Liver (tissue), 3 donors: ENCODE data around the gene LYPLAL1.

Source experiments
- FOXA1 ChIP-seq: IDR thresholded peaks from 2 replicates; pipeline ENCODE4 v1.6.1; 2016; ENCODE audit warnings: antibody characterized with exemption
- GABPA ChIP-seq, 2 donors: IDR thresholded peaks in 1 of 2; conservative IDR thresholded peaks in 1 of 2; 2 replicates each; pipeline ENCODE4 v1.6.1; 2016; ENCODE audit warnings: antibody characterized with exemption in 2 of 2, mild to moderate bottlenecking in 1 of 2, moderate library complexity in 1 of 2
- JUND ChIP-seq, 2 donors: IDR thresholded peaks; 2 replicates each; pipeline ENCODE4 v1.6.1; 2016; ENCODE audit warnings: antibody characterized with exemption in 2 of 2
- MAX ChIP-seq: IDR thresholded peaks from 2 replicates; pipeline ENCODE4 v1.6.1; 2016; ENCODE audit warnings: antibody characterized with exemption
- NR2F2 ChIP-seq: IDR thresholded peaks from 2 replicates; pipeline ENCODE4 v1.6.1; 2016; ENCODE audit warnings: antibody characterized with exemption
- TAF1 ChIP-seq: conservative IDR thresholded peaks from 2 replicates; pipeline ENCODE4 v1.6.1; 2016; ENCODE audit warnings: antibody characterized with exemption, mild to moderate bottlenecking
- ZBTB33 ChIP-seq: IDR thresholded peaks from 2 replicates; pipeline ENCODE4 v1.6.1; 2016; ENCODE audit warnings: antibody characterized with exemption
- TF ChIP-seq, protein P1 (sequence below): fragments of 150-350 bp; IDR thresholded peaks from 2 replicates; pipeline ENCODE4 v1.5.1; 2017; ENCODE audit warnings: improper control_type of control experiment, low read depth, low read length; ENCODE audit not compliant: missing input control
- donor health status: healthy.
- donor health status: healthy.

GRCh38 chr1:219209578-219209977 is 35.9 kb downstream of the LYPLAL1 start:
- TF ChIP-seq, protein P1, sequence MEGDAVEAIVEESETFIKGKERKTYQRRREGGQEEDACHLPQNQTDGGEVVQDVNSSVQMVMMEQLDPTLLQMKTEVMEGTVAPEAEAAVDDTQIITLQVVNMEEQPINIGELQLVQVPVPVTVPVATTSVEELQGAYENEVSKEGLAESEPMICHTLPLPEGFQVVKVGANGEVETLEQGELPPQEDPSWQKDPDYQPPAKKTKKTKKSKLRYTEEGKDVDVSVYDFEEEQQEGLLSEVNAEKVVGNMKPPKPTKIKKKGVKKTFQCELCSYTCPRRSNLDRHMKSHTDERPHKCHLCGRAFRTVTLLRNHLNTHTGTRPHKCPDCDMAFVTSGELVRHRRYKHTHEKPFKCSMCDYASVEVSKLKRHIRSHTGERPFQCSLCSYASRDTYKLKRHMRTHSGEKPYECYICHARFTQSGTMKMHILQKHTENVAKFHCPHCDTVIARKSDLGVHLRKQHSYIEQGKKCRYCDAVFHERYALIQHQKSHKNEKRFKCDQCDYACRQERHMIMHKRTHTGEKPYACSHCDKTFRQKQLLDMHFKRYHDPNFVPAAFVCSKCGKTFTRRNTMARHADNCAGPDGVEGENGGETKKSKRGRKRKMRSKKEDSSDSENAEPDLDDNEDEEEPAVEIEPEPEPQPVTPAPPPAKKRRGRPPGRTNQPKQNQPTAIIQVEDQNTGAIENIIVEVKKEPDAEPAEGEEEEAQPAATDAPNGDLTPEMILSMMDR = no peak
- TF ChIP-seq FOXA1 (no peak), TAF1 (no peak), NR2F2 (no peak), GABPA (IDR thresholded peaks at IDR 0.05 in 1 of 2, conservative IDR thresholded peaks at IDR 0.05 in 1 of 2) (no peak), MAX (no peak), ZBTB33 (no peak), JUND (IDR thresholded peaks at IDR 0.05) (no peak)
